ENCODE data around the gene CEP83. TPM values are rescaled to one million over a fixed set of nuclear protein-coding genes. Genes with fewer than 3 reads are reported as not detected.

The CEP83 gene
- total RNA-seq, 3 donors from 2014 or later: 24.7 to 37.8 (median 27.8) TPM

- no peaks in the 10 kb centered on the region for H3K27me3 Mint-ChIP-seq (ENCODE audit: low read depth)
- H3K9me3 Mint-ChIP-seq: no peaks in the 10 kb centered on the region
- peaks cover 51% of the 10 kb centered on the region for H3K4me1 Mint-ChIP-seq (ENCODE audit: low read depth)
- H3K4me3 Mint-ChIP-seq: no peak overlapping the region
- no peak for DNase-seq
- H3K36me3 Mint-ChIP-seq (ENCODE audit: insufficient read depth): peaks cover 18% of the 10 kb centered on the region
- no peak for ATAC-seq
These were observed 188.3 kb downstream of the CEP83 start for GRCh38 chr12:94271351-94271750.

GRCh38 chr12:94269316-94269999 is 190.2 kb downstream of the CEP83 start:
- no peaks in the 10 kb centered on the region for H3K9me3 Mint-ChIP-seq
- DNase-seq: no peak
- H3K27me3 Mint-ChIP-seq (ENCODE audit: low read depth): no peaks in the 10 kb centered on the region
- peaks cover 31% of the 10 kb centered on the region for H3K36me3 Mint-ChIP-seq (ENCODE audit: insufficient read depth)
- no peak overlapping the region for H3K4me3 Mint-ChIP-seq
- peaks cover 55% of the 10 kb centered on the region for H3K4me1 Mint-ChIP-seq (ENCODE audit: low read depth)
- ATAC-seq: peak; percentile 88 to 89

- DNase-seq (no peak), ATAC-seq (no peak)
- H3K9me3 Mint-ChIP-seq: no peaks in the 10 kb centered on the region
- no peak overlapping the region for H3K4me3 Mint-ChIP-seq
- H3K36me3 Mint-ChIP-seq (ENCODE audit: insufficient read depth): peaks cover 27% of the 10 kb centered on the region
- peaks cover 69% of the 10 kb centered on the region for H3K4me1 Mint-ChIP-seq (ENCODE audit: low read depth)
- H3K27me3 Mint-ChIP-seq (ENCODE audit: low read depth): no peaks in the 10 kb centered on the region
These were observed 191.7 kb downstream of the CEP83 start for GRCh38 chr12:94267921-94268471.

- no peak for ATAC-seq
- Mint-ChIP-seq H3K9me3 (no peaks in the 10 kb centered on the region), H3K4me1 (ENCODE audit: low read depth) (peaks cover 74% of the 10 kb centered on the region), H3K4me3 (no peak overlapping the region), H3K36me3 (ENCODE audit: insufficient read depth) (peaks cover 27% of the 10 kb centered on the region), H3K27me3 (ENCODE audit: low read depth) (no peaks in the 10 kb centered on the region)
- DNase-seq: no peak
These were observed 192.2 kb downstream of the CEP83 start for GRCh38 chr12:94267537-94267872.

GRCh38 chr12:94266796-94267536 is 192.7 kb downstream of the CEP83 start:
- Mint-ChIP-seq H3K9me3 (no peaks in the 10 kb centered on the region), H3K36me3 (ENCODE audit: insufficient read depth) (peaks cover 23% of the 10 kb centered on the region), H3K4me1 (ENCODE audit: low read depth) (peaks cover 75% of the 10 kb centered on the region), H3K4me3 (no peak overlapping the region), H3K27me3 (ENCODE audit: low read depth) (no peaks in the 10 kb centered on the region)
- DNase-seq: no peak
- ATAC-seq: no peak

- ATAC-seq: no peak
- H3K36me3 Mint-ChIP-seq (ENCODE audit: insufficient read depth): peaks cover 20% of the 10 kb centered on the region
- no peak overlapping the region for H3K4me3 Mint-ChIP-seq
These were observed 193.5 kb downstream of the CEP83 start for GRCh38 chr12:94265966-94266745.

GRCh38 chr12:94265539-94265938 is 194.1 kb downstream of the CEP83 start:
- DNase-seq: no peak
- Mint-ChIP-seq H3K4me3 (no peak overlapping the region), H3K27me3 (ENCODE audit: low read depth) (no peaks in the 10 kb centered on the region), H3K4me1 (ENCODE audit: low read depth) (peaks cover 70% of the 10 kb centered on the region), H3K9me3 (no peaks in the 10 kb centered on the region), H3K36me3 (ENCODE audit: insufficient read depth) (peaks cover 25% of the 10 kb centered on the region)
- no peak for ATAC-seq

More at GRCh38 chr12:94265966-94266745, 193.5 kb downstream of the CEP83 start:
- H3K4me1 Mint-ChIP-seq (ENCODE audit: low read depth): peaks cover 72% of the 10 kb centered on the region
- H3K9me3 Mint-ChIP-seq: no peaks in the 10 kb centered on the region
- DNase-seq: no peak
- H3K27me3 Mint-ChIP-seq (ENCODE audit: low read depth): no peaks in the 10 kb centered on the region

GRCh38 chr12:94264736-94265485 is 194.8 kb downstream of the CEP83 start:
- Mint-ChIP-seq H3K4me3 (no peak overlapping the region), H3K36me3 (ENCODE audit: insufficient read depth) (peaks cover 25% of the 10 kb centered on the region), H3K4me1 (ENCODE audit: low read depth) (peaks cover 64% of the 10 kb centered on the region), H3K9me3 (no peaks in the 10 kb centered on the region), H3K27me3 (ENCODE audit: low read depth) (no peaks in the 10 kb centered on the region)
- ATAC-seq: no peak
- no peak for DNase-seq

- Mint-ChIP-seq H3K4me3 (peak overlapping the region; percentile 14), H3K9me3 (no peaks in the 10 kb centered on the region), H3K4me1 (ENCODE audit: low read depth) (peaks cover 55% of the 10 kb centered on the region), H3K27me3 (ENCODE audit: low read depth) (no peaks in the 10 kb centered on the region), H3K36me3 (ENCODE audit: insufficient read depth) (peaks cover 25% of the 10 kb centered on the region)
- ATAC-seq (no peak), DNase-seq (no peak)
These were observed 195.6 kb downstream of the CEP83 start for GRCh38 chr12:94263905-94264561.

GRCh38 chr12:94263011-94263811 is 196.5 kb downstream of the CEP83 start:
- H3K9me3 Mint-ChIP-seq: no peaks in the 10 kb centered on the region
- ATAC-seq (peak; percentile 80 to 83), DNase-seq (peak; percentile 58)
- peaks cover 23% of the 10 kb centered on the region for H3K36me3 Mint-ChIP-seq (ENCODE audit: insufficient read depth)
- H3K27me3 Mint-ChIP-seq (ENCODE audit: low read depth): no peaks in the 10 kb centered on the region
- H3K4me3 Mint-ChIP-seq: peak overlapping the region; percentile 83
- H3K4me1 Mint-ChIP-seq (ENCODE audit: low read depth): peaks cover 50% of the 10 kb centered on the region

- peak; percentile 76 to 79 for ATAC-seq
These were observed 197.2 kb downstream of the CEP83 start for GRCh38 chr12:94262228-94263010.

GRCh38 chr12:94261786-94262185 is 197.9 kb downstream of the CEP83 start:
- ATAC-seq (no peak), DNase-seq (no peak)
- H3K27me3 Mint-ChIP-seq (ENCODE audit: low read depth): no peaks in the 10 kb centered on the region
- H3K9me3 Mint-ChIP-seq: no peaks in the 10 kb centered on the region
- H3K36me3 Mint-ChIP-seq (ENCODE audit: insufficient read depth): peaks cover 22% of the 10 kb centered on the region
- H3K4me1 Mint-ChIP-seq (ENCODE audit: low read depth): peaks cover 38% of the 10 kb centered on the region
- H3K4me3 Mint-ChIP-seq: peak overlapping the region; percentile 83

More at GRCh38 chr12:94262228-94263010, 197.2 kb downstream of the CEP83 start:
- Mint-ChIP-seq H3K4me1 (ENCODE audit: low read depth) (peaks cover 42% of the 10 kb centered on the region), H3K27me3 (ENCODE audit: low read depth) (no peaks in the 10 kb centered on the region), H3K36me3 (ENCODE audit: insufficient read depth) (peaks cover 22% of the 10 kb centered on the region), H3K9me3 (no peaks in the 10 kb centered on the region), H3K4me3 (peak overlapping the region; percentile 83)
- DNase-seq: peak; percentile 65
